HG03280 (cell line): Measurements from ENCODE around the gene CTNNAL1.
"Not testable (repeated sequence)": the region's sequence is repeated elsewhere in the genome, so short reads cannot be mapped to it uniquely, and the experiment has no call there.

Experiments used
- ATAC-seq: cut with Tn5 transposase; IDR thresholded peaks from one replicate; pipeline ENCODE4 v1.9.1; 2021; ENCODE audit warnings: mild to moderate bottlenecking, moderate library complexity; ENCODE audit not compliant: unreplicated experiment

CTNNAL1 gene

DNA sequence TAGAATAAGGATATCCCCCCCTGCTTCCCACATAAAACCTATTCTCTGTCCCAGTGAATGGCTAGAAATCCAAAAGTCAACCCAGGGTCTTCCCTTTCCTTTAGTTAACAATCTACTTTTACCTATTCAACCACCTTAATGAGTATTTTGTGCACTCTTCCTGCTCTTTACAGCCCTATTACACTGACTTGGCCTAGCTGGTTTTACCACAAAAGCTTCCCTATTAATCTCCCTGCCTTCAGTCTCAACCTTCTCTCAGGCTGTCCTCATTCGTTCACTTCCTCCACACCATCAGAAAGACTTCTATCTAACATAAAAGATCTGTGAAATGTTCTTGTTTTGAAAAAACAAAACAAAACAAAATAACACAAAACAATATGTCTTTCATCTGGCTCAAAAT is 16.2 kb downstream of the CTNNAL1 start:
- ATAC-seq, result no peak

DNA sequence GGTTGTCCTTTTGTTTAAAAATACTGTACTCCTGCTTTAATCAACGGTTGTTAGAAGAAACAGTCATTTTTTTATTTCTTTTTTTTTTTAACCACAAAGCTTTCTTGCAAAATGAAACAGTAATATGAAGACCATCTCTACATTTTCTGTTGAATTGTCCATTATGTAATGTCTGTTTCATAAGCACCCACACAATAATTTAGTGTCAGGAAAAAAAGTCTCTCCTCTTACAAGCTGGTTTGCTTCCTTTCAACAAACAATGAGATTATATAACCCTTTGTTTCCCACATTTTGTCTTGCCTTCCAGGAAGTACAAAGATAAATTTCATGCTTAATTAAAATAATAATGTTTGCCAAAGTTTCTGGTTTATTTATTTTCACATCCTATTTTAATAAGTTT is 16.7 kb downstream of the CTNNAL1 start:
- no peak for ATAC-seq

DNA sequence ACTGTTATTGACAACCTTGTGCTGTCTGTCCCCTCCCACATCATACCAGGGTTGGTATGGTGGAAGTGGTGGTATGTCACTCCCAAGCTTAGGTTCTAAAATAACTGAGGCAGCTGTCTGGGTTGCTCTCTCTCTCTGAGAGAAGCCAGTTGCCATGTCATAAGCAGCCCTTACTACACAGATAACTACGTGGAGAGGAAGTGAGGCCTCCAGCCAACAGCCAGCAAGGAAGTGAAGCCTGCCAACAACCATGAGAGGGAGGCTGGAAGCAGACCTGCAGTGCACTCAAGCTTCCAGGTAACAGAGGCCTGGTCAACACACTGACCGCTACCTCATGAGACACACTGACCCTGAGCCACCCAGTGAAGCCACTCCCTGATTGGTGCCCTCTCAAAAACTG is 18.6 kb downstream of the CTNNAL1 start:
- no peak for ATAC-seq

DNA sequence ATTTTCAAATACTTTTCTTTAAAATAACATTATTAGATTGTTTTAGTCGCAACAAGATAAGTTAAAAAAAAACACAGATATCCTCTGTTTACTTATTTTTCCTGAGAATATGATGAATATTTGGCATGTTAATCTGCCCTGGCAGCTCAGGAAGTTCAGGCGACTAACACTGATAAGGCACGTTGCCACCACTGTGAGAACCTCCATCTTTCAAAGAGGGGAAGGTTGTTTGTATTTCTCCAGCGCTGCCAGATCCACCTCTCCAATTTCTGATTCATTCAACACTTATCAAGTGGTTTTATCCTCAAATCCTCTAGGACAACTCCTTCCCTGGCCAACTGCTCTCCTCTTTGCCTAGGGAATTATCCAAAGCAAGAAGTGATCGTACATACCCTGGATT is 21.8 kb downstream of the CTNNAL1 start:
- ATAC-seq, result no peak

DNA sequence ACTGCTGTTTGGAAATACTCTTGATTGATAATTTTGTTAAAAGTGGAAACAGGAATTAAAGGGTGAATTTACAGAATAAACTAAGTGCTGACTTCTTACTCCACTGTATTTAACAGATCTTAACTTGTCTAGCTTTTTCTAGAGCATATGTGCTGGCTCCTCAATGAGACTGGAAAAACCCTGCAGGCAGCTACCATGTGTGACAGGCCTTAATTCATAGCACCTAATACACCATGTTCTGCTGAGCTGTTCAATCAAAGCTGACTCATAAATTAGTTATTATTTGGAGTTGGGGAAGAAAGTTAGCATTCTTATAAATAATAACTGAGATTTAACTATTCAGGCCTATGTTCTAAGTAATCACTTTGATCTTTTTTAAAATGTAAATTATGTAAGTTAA is 29.4 kb downstream of the CTNNAL1 start:
- ATAC-seq, result no peak

DNA sequence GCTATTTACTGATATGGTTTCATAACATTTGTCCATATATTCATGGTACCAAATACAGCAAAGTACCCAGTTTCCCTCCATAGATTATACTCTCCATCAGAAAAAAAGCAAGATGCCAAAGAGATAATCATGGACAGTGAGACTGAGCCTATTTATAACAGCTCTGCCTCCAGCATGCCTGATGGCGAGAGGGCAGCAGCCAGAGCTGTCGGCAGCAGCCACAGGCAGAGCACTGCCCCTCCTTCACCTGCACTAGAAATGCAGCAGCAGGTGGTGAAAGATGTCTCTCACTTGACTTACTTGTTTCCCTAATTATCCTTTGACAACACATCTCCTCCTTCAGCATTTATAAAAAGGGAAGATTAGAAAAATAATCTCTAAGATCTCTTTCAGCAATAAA is 32.4 kb downstream of the CTNNAL1 start:
- no peak for ATAC-seq

DNA sequence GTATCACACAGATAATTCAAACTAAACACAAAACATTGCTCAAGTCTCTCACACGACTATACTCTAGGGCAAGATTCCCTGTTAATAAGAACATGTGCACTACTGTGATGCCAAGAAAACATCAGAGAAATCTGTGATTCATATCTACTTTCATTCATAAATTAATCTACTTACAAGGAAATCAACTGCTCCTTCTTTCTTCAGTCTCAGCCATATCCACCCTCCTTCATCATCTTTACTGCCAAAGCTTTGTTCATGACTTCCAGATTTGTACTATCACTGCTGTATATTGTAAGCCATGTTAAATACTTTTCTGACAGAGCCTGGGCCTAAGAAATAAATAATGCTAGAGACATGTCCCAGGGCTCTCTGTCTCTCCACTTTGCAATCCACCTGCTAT is 35.1 kb downstream of the CTNNAL1 start:
- no peak for ATAC-seq

DNA sequence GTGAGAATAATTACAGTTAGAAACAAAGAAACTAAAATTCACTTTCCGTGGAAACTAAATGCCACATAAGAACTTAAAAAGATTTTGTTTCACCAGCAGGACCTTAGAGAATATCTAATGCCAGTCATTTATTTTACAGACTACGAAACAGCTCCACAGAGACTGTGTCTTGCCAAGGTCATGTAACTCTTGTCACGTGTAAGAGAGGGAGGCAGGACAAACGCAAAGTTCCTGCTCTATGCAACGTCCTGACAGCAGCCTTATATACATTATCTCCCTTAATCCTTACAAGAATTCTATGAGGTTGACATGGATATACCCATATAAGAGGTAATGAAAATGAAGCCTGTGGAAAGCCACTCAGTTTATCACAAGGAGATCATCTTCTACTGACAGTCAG is 39.4 kb downstream of the CTNNAL1 start:
- ATAC-seq, result no peak

DNA sequence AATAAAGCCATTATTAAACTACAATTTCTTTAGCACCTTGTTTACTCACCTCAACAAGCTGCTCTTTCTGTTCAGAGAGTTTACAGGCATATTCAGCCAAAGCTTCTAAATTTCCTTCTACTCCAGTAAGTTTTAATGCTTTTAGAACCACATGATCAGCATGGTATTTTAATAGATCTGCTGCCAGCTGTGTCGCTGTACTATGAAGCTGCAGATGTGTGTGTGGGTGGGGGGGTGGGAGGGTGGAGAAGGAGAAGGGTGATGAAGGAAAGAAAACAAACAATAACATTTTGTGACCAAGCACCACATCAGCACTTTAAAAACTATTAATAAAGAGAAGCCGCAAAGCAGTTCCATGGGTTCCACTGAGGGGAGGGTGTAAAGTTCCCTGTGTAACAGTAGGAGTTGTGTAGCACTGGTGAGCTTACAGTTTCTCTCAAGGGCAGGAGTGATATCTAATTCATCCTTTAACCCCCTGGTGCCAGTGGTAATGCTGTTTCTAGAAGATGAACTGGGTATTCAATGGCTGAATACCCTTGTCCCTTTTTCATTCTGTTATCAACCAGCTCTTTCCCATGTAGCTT is 40.6 kb downstream of the CTNNAL1 start:
- ATAC-seq, result no peak

DNA sequence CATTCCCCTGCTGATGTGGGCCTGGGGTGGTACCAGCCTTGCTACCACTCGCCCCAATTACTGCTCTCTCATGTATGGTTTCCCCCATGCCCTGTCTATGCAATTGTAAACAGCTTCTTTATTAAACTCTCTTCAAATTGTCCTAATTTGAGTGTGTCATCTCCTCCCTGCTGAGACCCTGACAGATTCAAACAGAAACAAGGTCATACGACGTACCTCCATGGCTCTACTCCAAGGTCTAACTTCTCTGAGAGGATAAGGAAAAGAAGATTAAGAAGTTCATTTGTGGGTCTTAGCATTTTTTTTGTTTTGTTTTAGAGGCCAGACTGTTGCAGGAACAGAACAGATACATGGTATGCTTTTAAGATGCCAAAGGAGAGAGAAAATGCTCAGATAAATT is 41.1 kb downstream of the CTNNAL1 start:
- ATAC-seq, result no peak

DNA sequence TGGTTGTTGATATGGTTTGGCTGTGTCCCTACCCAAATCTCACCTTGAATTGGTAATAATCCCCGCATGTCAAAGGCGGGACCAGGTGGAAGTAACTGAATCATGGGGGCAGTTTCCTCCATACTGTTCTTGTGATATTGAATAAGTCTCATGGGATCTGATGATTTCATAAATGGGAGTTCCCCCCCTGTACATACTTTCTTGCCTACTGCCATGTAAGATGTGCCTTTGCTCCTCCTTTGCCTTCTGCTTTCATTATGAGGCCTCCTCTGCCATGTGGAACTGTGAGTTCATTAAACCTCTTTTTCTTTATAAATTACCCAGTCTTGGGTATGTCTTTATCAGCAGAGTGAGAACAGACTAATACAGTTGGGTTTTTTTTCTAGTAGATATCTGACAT is 41.9 kb downstream of the CTNNAL1 start:
- not testable (repeated sequence) for ATAC-seq

DNA sequence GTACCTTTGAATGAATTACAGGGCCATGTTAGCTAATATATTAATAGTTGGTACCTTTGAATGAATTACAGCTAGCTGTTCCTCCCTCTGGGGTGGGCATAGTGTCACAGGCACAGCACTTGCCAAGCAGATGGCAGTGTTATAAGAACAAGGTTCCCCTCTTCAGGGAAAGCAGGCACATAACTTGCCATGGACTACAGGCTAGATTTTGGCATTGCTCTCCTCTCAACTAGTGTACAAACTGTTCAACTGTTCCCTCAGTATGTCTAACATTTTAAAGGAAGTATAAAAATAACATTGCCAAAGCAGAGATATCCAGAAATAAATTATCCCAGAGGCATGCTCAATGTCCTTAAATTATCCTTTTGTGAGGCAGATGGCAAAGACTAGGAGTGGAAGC is 45.4 kb downstream of the CTNNAL1 start:
- no peak for ATAC-seq

DNA sequence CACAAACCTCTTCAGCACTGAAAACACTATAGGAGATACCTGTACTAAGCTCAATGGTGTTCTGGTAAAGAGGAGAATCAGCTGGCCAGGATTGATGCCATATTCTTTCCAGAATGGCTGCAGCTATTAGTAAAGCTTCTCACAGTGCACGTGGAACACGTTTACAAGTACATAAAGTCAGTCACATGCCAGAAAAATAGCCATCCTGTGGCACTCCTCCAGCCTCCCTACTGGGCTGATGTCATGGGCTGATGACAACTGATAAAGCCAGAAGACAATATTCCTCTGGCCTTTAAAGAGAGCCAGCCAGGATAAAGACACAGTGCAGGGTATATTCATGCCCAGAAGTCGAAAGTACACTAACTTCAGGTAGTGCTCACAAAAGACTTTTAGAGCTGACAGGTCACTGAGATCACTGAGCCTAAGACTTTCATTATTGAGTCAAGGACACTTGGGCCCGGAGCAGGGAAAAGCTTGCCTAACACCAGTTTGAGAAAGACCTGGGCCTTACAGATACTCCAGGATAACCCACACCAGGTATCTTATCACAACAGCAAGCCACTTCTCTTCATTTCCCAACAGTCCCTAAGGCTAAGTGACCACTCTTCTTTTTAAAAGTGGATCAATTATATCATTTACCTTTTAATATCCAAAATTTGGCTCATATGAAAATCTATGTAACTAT is 49.7 kb downstream of the CTNNAL1 start:
- no peak for ATAC-seq

DNA sequence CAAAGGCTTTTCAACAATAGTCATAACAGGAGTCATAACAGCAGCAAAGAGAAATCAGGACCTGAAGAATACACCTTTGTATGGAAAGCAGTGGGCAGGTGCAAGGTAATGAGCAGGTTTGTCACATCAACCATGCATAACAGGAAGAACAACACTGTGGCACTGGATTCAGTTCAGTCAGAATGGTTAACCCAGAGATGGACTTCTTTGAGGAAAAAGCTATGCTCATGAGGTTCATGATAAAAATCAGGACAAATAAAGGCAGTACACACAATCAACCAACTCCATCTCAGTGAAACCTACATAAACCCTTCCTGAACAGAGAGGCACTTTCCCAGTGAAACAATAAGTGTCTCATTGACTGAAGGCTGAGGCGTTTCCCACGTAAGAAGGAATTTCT is 52.1 kb downstream of the CTNNAL1 start:
- no peak for ATAC-seq

DNA sequence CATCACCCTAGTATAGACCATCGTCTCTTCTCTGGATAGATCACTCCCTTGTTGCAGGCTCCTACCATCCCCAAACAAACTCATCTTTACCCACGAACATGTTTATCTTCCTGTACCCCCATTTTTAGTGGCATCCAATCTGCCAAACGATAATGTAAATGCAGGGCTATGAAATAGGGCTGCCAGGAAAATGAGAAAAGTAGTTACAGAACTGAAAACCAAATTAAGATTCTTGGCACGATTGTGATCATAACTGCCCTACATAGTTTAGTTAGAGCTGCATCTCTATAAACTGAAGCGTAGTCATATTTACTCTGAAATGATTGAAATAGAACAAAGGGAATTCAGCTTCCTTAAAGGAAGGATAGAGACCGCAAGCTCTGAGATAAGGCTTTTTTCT is 53.0 kb downstream of the CTNNAL1 start:
- ATAC-seq, result no peak

DNA sequence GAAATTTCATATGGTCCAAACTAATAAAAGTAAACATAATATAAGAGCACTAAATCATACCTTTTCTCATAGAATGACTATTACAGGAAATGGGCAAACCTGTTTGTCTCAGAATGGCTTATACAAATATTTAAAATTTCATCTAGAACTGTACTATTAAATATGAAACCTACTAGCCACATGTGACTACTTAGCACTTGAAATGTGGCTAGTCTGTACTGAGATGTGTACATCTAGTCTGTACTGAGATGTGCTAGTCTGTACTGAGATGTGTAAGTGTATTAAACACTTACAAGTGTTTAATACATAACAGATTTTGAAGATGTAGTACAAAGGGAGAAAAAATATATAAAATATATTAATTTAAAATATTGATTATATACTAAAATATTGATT is 56.7 kb downstream of the CTNNAL1 start:
- no peak for ATAC-seq

DNA sequence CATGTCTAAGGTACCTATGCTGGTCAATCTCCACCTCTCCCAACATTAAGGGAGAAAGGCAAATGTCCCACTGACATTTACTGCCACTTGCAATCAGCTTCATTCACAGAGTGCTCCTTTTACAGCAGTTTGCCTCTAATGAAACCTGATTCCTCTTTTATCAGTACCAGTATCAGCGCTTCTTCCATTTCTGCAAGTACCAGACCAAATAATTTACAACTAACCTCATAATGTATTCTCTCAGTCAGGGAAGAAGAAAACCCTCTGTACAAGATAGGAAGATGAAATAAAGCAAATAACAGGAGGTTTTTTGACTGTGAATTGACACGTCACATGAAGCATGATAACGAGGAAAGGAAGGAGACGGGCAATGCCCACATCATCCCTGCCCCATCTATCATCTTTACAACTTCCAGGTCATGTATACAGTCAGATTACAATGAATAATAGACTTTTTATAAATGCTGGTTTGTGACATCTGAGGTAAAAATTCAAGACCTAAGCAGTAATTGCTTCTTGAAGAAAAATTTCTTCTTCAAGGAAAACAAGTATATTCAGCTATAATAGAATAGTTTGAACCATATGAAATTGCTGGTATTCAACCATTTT is 57.2 kb downstream of the CTNNAL1 start:
- ATAC-seq, result no peak

DNA sequence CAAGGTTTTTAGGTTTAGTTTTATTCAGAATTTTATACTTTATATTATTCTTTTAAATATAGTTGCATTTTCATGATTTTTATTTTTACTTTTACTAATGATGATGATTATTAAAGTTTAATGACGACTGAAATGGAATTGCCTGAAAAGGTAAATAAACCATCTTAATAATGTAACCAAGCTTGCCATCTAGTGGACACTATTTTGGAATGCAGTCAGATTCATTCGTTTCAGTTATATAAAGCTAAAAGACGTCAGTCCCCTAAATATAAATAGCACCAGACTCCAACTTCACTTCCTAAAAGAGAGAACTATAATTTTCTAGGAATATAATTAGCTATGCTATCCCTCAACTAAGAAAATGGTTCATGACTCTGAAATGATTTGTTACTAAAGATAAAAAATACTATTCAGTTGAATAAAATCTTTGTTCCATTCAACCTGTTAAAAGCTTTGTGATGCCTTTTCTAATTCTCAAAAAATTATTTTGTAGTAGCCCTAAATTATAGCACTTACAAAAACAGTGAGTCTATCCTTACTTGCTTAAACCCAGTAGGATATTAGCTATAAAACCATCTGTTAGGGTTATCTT is 59.2 kb downstream of the CTNNAL1 start:
- no peak for ATAC-seq

DNA sequence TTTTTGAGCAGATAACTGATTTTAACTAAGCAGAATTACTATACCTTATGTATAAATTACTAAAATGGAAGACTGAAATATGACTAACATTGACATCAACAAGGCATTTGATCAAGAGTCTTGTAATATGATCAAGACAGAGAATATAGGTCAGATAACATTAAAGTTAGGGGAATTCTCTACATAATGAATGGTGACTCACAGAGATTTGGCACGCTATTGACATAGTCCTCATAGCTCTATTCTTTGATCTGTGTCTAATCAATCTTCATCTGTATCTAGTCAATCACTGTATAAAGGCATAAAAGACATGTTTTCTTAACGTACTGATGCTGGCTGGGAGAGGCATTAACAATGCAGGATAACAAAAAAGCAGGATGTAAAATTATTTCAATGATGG is 61.7 kb downstream of the CTNNAL1 start:
- no peak for ATAC-seq

DNA sequence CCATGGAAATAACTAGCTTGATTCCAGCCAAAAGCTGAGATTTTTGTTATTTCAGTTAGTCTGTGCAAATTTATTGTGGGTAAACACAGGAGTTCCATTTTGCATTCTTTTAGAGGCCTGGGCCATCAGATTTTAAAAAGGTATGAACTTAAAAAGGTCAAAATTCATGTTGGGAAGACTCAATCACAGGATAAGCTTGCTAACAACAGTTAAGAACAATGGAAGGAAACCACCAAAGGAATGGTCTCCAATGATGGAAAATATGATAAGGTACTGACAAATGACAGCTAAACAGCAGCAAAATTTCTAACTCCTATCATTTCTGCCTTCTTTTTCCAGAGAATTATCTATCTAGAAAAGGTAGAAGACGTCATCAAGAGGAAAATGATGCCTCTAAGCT is 63.1 kb downstream of the CTNNAL1 start:
- ATAC-seq, result no peak

DNA sequence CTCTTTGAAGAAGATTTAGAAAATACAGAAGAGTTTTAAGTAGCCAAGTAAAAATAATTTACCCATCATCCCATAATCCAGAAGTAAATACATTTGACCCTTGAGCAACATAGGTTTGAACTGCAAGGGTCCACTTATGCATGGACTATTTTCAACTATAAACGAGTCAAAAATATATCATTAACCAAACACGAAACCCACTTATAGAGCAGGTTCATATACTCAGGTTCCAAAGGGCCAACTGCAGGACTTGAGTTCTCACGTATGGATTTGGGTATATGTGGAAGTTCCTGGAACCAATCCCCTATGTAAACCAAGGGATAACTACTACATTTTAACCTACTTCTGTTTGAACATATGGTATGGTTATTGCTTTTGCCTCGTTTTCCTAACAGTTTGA is 73.3 kb downstream of the CTNNAL1 start:
- ATAC-seq, result no peak

DNA sequence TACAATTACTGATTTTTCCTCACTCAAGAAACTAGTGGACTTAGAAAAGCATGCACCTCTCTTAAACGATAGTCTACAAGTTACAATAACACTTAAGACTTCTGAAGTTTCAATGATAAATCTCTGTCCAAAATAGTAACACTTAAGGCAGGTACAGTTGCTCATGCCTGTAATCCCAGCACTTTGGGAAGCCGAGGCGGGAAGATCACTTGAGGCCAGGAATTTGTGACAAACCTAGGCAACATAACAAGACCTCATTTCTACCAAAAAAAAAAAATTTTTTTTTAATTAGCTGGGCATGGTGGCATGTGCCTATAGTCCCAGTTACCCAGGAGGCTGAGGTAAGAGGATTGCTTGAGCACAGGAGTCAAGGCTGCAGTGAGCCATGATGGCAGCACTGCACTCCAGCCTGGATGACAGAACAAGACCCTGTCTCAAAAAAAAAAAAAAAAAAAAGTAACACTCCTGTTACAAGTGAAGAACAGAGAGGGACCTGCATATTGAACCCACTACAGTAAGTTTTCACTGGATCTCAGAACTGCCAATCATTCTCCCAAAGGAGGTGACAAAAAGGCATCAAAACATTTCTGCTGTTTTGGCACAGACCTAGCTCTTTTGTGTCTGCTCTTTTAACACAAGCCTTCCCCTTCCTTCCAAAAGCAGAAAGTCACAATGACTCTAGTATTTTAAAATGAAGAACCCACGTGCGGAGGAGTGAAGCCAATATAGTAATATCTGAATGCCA is 75.6 kb downstream of the CTNNAL1 start:
- ATAC-seq, result no peak
